ENCODE measurements around the gene NUP62.
"Not testable (repeated sequence)": the region's sequence is repeated elsewhere in the genome, so short reads cannot be mapped to it uniquely, and the experiment has no call there.

The NUP62 gene, protein sequence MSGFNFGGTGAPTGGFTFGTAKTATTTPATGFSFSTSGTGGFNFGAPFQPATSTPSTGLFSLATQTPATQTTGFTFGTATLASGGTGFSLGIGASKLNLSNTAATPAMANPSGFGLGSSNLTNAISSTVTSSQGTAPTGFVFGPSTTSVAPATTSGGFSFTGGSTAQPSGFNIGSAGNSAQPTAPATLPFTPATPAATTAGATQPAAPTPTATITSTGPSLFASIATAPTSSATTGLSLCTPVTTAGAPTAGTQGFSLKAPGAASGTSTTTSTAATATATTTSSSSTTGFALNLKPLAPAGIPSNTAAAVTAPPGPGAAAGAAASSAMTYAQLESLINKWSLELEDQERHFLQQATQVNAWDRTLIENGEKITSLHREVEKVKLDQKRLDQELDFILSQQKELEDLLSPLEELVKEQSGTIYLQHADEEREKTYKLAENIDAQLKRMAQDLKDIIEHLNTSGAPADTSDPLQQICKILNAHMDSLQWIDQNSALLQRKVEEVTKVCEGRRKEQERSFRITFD

DNA sequence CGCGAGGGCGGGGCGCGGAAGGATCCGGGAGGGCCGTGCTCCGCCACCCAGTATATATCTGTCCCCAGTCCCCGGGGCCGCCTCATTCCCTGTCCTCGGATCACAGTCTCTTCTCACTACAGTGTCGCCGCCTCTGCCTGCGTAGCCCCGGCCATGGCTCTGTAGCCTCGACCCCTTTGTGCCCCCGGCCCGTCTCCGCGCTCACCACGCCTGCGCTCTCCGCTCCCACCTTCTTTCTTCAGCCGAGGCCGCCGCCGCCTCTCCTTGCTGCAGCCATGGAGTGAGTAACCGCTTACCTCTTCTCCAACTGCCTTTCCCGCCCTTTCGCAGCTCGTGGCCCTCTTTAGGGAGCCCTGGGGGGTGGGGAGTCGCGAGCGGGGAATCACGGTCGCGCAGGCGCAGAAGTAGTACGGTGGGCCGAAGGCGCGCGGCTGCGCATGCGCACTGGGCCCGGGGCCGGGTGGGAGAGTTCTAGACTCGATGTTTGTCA, at the start of gene NUP62, which contains the start of gene ATF5:
TSS of gene NUP62 (minus strand) at position 384 of the 490 bp plus-strand sequence. CDS start 19,697 bp downstream, outside the sequence.
TSS of gene ATF5 (plus strand) at position 85 of the 490 bp plus-strand sequence. CDS start 1,646 bp downstream, outside the sequence.
- peak; percentile 93 for DNase-seq

DNA sequence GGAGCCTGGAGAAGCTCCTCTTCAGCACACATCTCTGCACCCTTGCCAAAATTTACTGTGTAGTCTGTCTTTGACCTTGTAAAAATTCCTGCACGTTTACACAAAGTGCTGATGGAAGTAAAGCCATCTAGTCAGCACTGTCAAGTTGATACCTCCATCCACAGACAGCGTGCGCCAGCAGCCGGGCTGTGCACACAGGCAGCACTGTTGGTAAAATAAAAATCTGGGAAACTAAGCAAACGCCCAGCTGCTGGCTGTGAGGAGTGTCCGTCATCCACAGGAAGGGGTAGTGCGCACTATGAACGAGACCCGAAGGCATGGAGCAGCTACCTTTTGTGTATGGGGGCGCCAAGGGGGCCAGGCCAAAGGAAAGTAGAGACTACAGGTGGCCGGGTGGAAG, 49.0 kb upstream of the NUP62 start:
- no peak for DNase-seq

DNA sequence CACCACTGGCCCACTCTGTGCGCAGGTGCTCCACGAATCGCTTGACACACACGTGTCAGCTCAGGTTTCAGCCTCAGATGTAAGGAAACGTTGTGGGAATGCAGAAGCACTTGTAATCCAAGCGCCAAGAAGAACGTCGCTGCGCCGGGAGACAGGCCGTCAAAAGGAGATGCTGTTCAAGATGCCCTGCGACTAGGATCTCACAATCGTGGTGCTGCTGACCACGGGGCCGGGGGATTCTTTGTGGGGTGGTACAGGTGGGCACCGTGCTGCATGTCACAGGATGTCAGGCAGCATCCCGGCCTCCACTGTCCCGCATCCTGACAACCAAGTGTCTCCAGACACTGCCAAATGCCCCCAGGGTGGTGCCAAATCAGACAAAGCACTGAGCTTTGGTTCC, 48.6 kb upstream of the NUP62 start:
- no peak for DNase-seq

DNA sequence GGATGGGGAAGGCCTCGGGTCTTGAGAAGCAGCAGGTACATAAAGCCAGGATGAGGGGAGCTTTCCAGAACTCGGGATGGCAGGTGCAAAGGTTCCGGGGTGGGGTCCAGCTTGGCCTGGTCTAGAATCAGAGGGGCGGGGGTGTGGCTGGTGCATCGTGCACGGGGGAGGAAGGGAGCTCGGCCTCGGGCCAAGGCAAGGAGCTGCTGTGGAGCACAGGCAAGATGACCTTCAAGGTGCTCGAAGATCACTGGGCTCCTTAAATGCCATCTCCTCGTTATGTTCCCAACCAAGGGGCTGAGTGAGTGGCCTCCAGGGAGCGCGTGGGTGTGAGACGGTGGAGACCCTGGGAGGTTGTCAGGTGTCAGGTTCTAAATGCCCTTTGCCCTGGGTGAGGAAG, 47.8 kb upstream of the NUP62 start:
- no peak for DNase-seq

DNA sequence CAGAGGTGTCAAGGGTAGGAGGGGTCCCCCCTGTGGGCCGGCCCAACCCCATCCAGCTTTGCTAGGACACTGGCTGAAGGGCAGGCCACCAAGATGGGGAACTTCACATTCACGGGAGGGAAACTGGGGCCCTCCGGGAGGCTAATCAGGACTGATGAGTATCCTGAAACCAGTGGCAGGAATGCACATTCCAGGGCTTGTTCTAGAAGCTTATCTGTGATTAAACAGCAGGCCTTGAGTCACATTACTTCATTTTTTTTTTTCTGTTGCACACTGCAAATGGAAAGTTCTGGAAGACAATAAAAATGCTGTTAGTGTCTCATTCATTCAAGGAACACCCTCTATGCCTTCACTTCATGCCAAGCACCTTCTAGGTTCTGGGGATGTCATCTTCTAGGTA, 47.2 kb upstream of the NUP62 start:
- no peak for DNase-seq

DNA sequence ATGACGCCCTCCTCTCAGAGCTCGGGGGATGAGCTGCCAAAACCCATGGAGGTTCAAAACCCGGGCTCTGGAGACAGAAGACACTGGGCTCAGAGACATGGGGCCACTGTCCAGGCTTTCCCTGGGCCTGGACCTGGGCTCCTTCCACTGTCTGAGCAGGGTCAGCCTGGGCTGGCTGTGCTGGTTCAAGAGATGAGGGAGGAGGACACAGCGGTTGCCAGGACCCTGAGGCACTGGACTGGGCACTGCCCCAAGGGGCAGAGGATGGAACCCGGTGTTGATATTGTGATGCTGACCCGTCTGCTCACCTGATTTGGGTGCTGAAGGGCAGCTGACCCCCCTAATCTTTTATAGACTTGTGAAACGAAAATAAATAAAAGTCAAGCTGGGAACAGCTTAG, 45.7 kb upstream of the NUP62 start:
- DNase-seq = no peak

DNA sequence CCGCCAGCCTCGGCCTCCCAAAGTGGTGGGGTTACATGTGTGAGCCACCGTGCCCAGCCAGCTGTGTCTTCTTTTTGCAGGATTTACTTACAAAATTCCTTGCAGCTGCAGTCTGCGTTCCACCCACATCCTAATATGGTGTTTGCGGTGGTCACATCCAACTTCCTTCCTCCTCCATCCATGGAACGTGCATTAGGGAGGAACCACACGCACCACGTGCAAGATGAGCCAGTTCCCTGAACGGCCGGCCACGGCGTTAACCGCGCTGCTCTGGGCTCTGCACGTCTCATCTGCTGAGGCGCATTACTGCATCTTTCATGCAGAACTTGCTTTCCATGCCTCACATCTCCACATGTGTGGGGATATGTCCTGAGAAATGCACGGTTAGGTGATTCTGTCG, 44.7 kb upstream of the NUP62 start:
- no peak for DNase-seq

DNA sequence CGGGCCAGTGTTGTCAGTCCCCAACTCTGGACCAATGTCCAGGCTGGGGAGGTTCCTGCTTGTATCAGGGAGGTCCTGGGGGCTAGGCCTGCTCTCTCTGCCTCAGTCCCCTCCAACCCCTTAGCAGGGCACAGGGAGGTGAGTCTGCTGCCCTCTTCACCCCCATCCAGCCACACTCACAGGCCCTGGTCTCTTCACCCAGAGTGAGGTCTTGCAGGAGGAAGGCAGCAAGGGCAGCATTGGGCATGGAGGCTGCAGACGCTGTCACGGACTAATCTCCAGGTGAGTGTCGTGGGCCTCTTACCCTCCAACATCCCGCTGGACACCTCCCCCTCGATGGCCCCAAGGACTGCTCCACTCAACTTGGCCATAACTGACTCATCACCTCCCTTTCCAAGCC, 43.5 kb upstream of the NUP62 start:
- DNase-seq = no peak

DNA sequence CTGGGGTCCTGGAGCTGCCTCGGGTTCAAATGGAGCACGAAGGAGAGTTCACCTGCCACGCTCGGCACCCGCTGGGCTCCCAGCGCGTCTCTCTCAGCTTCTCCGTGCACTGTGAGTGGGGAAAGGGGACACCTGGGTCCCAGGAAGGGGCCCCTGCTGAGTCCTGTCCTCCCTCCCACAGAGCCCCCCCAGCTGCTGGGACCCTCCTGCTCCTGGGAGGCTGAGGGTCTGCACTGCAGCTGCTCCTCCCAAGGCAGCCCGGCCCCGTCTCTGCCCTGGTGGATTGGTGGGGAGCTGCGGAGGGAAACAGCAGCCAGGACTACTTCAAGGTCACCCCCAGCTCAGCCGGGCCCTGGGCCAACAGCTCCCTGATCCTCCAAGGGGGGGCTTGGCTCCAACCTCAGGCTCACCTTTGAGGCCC, 42.7 kb upstream of the NUP62 start:
- DNase-seq = no peak

DNA sequence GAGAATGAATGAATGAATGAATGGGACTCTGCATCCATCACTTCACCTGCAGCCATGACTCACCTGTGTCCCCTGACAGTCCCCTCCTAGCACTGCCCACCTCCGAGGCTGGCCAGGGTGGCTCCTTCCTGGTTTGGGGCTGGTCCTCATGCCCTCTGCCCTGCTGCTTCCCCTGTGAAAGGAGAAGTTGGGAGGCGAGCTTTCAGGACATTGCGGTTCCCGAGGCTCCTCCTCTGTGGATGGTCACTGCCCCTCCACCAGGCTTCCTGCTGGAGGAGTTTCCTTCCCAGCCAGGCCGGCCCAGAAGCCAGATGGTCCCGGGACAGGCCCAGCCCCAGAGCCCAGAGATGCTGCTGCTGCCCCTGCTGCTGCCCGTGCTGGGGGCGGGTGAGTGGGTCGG, 40.1 kb upstream of the NUP62 start:
- DNase-seq = not testable (repeated sequence)

DNA sequence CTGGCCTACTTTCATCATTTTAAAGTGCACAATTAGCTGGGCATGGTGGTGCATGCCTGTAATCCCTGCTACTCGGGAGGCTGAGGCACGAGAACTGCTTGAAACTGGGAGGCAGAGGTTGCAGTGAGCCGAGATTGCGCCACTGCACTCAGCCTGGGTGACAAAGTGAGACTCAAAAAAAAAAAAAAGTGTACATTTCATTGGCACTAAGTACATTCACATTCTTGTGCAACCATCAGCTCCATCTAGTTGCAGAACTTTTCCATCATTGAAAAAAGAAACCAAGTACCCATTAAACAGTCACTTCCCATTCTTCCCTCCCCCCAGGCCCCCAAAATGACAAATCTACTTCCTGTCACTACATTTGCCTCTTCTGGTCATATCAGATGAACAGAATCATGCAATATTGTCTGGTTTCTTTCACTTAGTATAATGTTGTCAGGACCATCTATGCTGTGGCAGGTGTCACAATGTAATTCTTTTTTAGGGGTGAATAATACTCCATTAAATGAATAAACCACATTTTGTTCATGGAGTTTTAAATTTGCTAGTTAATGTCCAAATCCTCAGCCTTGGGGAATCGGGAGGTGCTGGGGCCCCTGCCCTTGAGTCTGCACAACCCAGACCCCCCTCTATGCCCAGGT, 39.1 kb upstream of the NUP62 start:
- no peak for DNase-seq

DNA sequence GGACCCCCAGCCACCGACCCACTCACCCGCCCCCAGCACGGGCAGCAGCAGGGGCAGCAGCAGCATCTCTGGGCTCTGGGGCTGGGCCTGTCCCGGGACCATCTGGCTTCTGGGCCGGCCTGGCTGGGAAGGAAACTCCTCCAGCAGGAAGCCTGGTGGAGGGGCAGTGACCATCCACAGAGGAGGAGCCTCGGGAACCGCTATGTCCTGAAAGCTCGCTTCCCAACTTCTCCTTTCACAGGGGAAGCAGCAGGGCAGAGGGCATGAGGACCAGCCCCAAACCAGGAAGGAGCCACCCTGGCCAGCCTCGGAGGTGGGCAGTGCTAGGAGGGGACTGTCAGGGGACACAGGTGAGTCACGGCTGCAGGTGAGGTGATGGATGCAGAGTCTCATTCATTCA, 31.7 kb upstream of the NUP62 start, which contains the start of gene SIGLEC11:
TSS of gene SIGLEC11 (minus strand) at position 193 of the 400 bp plus-strand sequence. CDS start at position 102, 91 bp downstream.
- DNase-seq = not testable (repeated sequence)

DNA sequence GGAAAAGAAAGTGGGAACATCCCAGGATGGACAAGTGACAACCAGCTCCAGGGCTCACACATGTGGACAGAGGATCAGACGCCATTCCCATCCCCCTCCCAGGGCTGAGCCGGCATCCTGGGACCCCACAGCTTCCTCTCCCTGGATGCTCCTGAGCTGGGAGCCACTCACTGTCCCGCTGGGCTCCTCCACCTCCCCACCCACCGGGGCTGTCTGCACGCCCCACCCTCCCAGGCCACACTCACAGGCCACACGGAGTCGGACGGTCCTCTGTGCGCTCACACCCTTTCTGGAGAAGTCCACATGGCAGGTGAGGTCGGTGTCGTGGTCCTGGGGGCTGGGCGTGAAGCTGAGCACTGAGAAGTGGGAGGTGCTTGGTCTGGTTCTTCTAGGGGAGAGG, 30.6 kb upstream of the NUP62 start:
- not testable (repeated sequence) for DNase-seq

DNA sequence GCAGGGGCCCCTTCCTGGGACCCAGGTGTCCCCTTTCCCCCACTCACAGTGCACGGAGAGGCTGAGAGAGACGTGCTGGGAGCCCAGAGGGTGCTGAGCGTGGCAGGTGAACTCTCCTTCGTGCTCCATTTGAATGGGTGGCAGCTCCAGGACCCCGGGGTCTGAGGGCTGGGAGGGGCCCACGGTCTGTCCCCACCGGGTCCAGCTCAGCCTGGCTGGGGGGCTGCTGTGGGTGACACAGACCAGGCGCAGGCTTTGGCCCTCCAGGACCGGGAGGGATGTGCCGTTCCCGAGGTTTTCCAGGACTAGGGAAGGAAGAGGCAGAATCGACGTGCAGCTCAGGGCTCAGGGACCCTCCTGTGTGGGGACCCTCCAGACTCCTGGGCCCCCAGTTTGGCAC, 29.3 kb upstream of the NUP62 start:
- DNase-seq = not testable (repeated sequence)

DNA sequence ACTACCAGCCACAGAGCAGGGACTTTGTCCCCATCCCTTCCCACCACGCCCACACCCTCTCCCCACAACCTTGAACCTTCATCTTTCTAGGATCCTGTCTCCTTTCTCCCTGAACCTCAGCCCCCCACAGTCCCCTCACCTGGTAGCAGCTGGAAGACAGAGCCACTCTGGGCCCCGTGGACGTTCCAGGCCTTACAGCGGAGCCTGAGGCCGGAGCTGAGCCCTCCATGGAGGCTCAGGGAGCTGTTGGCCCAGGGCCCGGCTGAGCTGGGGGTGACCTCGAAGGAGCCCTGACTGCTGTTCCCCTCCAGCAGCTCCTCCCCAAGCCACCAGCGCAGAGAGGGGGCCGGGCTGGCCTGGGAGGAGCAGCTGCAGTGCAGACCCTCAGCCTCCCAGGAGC, 28.8 kb upstream of the NUP62 start:
- DNase-seq = not testable (repeated sequence)

DNA sequence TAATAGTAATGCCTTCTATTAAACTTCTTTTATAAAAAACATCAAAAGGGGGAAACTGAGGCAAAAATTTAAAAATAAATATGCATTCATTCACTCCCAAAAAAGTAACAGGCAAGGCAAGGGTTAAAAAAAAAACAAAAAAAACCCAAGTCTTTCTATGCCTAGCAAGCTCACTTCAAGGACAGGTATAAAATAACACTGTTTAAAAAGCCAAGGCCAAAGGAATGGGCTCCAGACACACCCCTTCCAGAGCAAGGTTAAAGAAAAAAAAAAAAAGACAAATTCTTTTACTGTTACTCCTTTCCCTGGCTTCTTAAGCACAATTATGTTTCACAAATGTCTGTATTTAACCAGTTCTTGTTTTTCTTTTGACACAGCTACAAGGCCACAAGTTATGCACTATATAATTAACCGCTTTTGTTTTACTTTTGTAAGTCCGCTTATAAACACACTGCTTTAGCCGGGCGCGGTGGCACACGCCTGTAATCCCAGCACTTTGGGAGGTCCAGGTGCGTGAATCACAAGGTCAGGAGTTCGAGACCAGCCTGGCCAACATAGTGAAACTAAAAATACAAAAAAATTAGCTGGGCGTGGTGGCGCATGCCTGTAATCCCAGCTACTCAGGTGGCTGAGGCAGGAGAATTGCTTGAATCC, 28.1 kb upstream of the NUP62 start:
- no peak for DNase-seq

DNA sequence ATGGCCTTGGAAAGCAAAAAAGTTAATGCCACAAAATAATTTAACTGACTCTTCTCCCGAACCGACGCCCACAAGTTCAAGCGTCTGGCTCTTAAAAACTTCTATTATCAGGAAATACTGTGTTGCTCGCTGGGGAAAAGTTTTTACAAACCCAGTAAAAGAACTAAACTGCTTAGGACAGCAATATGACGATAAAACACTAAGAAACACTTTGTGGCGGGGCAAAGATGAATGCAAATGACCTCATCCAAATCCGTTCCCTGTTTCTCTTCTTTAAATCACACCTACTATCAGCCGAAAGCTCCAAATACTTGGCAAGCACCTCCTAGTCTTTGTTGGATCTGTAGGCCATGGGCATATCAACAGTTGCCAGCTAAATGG, 26.8 kb upstream of the NUP62 start:
- DNase-seq = no peak

DNA sequence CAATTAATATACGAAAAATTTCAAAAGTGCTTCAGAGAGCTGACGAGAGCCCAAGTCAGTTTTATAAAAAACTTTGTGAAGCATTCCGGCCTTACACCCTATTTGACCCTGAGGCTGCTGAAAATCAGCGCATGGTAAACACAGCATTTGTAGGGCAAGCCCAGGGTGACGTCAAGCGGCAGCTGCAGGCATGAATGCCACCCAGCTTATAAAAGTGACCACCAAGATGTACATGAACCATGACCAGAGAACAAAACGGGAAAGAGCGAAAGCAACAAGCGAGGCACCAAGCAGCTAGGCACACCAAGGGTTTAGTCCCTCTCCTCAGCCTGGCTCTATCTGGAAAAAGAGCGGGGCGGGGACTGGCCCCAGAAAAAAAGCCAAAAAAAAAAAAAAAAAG, 25.6 kb upstream of the NUP62 start:
- DNase-seq = no peak

DNA sequence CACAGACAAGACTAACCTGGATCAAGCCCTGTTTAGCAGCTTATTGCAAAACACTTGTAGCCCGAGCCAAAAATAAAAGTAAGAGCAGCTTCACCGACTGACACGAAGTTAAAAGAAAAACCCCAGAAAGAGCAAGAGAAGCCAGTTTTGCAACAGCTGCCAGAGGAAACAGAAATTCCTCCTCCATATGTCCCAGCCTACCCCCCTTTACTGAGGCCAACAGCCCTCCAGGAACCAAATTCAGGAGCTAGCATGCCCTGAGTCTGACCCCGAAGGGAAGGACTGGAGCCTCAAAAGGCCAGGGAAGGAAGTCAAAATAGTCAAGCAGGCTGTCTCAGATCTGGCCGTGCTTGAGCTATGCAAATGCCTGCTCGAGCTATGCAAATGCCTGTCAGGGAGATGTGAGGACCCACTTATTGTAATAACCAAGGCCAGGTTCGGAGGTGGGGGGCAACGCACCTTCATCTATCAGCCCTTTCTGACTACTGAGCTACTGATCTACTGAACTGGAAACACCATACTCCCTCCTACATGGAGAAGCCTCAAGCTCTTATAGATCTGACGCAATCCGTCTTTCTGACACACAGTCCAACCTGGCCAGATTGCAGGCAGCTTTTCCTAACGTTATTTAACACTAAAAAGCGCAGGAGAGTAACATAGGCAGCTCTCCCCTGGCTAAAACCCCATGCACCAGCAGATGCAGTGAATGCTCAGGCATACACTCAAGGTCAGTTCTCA, 25.0 kb upstream of the NUP62 start:
- DNase-seq = no peak

DNA sequence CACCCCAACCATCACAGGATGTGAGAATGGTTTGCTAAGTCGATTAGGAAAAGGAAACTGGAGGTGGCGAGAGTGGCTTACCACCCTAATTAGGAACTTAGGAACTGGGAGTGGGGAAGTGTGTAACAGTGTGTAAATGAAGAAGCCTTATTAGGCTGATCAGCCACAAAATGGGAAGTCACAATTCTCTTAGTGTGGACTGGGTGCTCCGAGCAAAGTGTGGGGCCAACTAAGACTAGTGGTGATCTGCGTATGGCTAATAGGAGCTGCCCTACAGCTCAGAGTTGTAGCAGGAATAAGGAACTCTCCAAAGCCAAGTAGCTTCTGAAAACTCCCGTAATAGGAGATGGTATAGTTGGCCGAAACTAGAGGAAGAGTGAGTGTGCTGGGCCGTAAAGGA, 24.1 kb upstream of the NUP62 start:
- no peak for DNase-seq

DNA sequence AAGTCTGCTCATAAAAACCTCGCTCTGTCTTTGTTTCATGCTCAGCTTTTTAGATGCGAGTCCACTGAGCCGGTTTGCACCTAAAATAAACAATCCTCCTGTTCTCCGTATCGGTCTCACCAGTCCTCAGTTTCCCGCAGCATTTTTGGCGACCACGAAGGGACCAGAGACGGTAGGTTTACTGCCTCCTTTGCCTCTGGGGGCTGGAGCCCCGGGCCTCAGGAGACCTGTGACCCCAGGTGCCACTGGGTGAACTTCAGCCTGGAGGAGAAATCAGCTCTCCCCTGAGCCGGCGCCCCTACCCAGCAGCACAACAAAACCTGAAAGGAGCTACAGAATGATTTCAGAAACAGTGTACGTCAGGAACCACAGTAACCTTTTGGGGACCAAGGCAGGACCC, 23.6 kb upstream of the NUP62 start:
- no peak for DNase-seq

DNA sequence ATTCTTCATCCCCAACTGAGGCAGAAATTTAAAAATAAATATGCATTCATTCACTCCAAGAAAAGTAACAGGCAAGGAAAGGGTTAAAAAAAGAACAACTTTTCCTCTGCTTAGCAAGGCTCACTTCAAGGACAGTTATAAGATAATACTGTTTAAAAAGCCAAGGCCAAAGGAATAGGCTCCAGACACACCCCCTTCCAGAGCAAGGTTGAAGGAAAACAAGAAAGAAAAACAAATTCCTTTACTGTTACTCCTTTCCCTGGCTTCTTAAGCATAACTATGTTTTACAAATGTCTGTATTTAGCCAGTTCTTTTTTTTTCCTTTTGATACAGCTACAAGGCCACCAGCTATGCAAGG, 23.2 kb upstream of the NUP62 start:
- no peak for DNase-seq

Measured in NCI-H1092 treated with DMSO at 0.1 percent for 48 hours (cell line).